ENCODE data around the gene VWA3A. TPM values are rescaled to one million over a fixed set of nuclear protein-coding genes. Genes with fewer than 3 reads are reported as not detected.

VWA3A gene
- total RNA-seq, 1 experiment from 2014 or later, result not detected

DNA sequence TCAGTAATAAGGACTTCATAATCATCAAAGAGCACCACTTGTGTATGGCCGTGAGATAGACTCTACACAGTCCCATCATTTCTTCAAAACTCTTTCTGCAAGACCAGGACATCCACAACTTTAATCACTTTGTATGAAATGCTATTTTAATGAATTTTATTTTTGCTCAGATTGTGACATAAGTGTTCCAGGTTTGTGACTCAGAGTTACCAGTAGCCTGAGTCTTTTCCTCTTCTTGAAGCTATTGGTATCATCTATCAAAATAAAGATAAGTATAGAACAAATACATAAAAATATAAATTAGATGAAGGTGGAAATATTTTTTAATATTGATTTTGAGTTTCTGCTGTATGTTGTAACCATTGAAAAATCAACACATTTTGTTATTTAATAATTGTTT is 16.6 kb upstream of the VWA3A start:
- H3K27ac ChIP-seq (ENCODE audit: low read length), result no peak overlapping the region
- H3K4me3 ChIP-seq (ENCODE audit: low read length), result no peak overlapping the region
- H3K79me2 ChIP-seq (ENCODE audit: low read length), result peaks cover 38% of the 10 kb centered on the region
- intact Hi-C loops (cut with micrococcal nuclease), result loop anchor here (2.0 to 5.0 kb wide), 4 partner anchors 33 to 123 kb away; partner anchors contain the start of gene UQCRC2
- POLR2A ChIA-PET (ENCODE audit: unreplicated experiment), result no interaction called here
- H3K36me3 ChIP-seq (ENCODE audit: low read depth, low read length), result peaks cover 19% of the 10 kb centered on the region
- H3K4me2 ChIP-seq (ENCODE audit: low read length), result no peak overlapping the region
- H2AFZ ChIP-seq (ENCODE audit: low read length), result no peak overlapping the region
- no peaks in the 10 kb centered on the region for H3K9me2 ChIP-seq (replicated peaks; ENCODE audit: low read length)
- no TSS peak for BruUV-seq (replicated peaks)
- ATAC-seq (no peak), DNase-seq (no peak)
- H3K9me3 ChIP-seq (ENCODE audit: low read length), result no peaks in the 10 kb centered on the region
- no peak overlapping the region for H3K9ac ChIP-seq (ENCODE audit: low read length)
- no peaks in the 10 kb centered on the region for H3K27me3 ChIP-seq (ENCODE audit: low read length)
- peaks cover 18% of the 10 kb centered on the region for H3K4me1 ChIP-seq (ENCODE audit: insufficient read depth, low read length)
- no peaks in the 10 kb centered on the region for H3F3A ChIP-seq (ENCODE audit: low read length, unreplicated experiment)
- no peaks in the 10 kb centered on the region for H4K20me1 ChIP-seq (ENCODE audit: low read length)
- TF ChIP-seq EZH2 (IDR thresholded peaks at IDR 0.05; ENCODE audit: low read length, unreplicated experiment), result no peak
- CTCF ChIA-PET, result no interaction called here

GRCh38 chr16:22077700-22078313 is 14.5 kb upstream of the VWA3A start:
- Histone ChIP-seq H3K79me2 (ENCODE audit: low read length) (peaks cover 23% of the 10 kb centered on the region), H3K4me2 (ENCODE audit: low read length) (no peak overlapping the region), H2AFZ (ENCODE audit: low read length) (no peak overlapping the region), H4K20me1 (ENCODE audit: low read length) (no peaks in the 10 kb centered on the region), H3K27me3 (ENCODE audit: low read length) (no peaks in the 10 kb centered on the region), H3K4me3 (ENCODE audit: low read length) (no peak overlapping the region), H3K9me3 (ENCODE audit: low read length) (no peaks in the 10 kb centered on the region), H3K36me3 (ENCODE audit: low read depth, low read length) (peaks cover 19% of the 10 kb centered on the region), H3F3A (ENCODE audit: low read length, unreplicated experiment) (no peaks in the 10 kb centered on the region), H3K4me1 (ENCODE audit: insufficient read depth, low read length) (peaks cover 18% of the 10 kb centered on the region), H3K9me2 (replicated peaks; ENCODE audit: low read length) (no peaks in the 10 kb centered on the region), H3K27ac (ENCODE audit: low read length) (no peak overlapping the region), H3K9ac (ENCODE audit: low read length) (no peak overlapping the region)
- no TSS peak for BruUV-seq (replicated peaks)
- intact Hi-C loops (cut with micrococcal nuclease), result loop anchor here (1.0 to 5.0 kb wide), 5 partner anchors 36 to 126 kb away; partner anchors contain the start of genes PDZD9 and UQCRC2
- CTCF ChIA-PET, result interaction anchor here (0.6 to 1.6 kb wide), 14 partner anchors 12 to 356 kb away, joined by 3 to 32 read pairs (median 4); partner anchors contain the start of gene PDZD9
- TF ChIP-seq CTCF (conservative IDR thresholded peaks at IDR 0.05; ENCODE audit: low read depth, low read length), result peak; percentile 84
- no peak for TF ChIP-seq EZH2 (IDR thresholded peaks at IDR 0.05; ENCODE audit: low read length, unreplicated experiment)
- POLR2A ChIA-PET (ENCODE audit: unreplicated experiment), result interaction anchor here (0.6 kb wide), 3 partner anchors 11 to 354 kb away, joined by 5 to 8 read pairs (median 5); no protein-coding TSS in a partner anchor
- ATAC-seq, result peak; percentile 58
- DNase-seq, result peak; percentile 66

DNA sequence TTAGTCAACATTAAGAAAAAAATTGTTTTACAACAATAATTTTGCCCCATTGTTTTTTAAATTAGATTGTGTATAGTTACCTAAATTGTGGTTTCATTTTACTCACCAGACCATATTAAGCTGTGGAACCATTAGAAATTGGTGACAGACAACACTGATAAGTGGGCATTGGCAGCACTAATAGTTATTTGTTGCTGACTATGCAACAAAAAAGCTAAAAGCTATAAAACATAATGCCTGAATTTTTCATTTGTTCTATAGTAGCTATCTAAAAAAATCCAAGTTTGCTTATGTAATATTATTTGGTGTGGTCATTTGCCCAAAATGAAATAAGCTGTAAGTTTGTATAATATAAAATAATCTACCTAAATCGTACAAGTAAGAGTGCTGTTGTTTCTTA is 13.7 kb upstream of the VWA3A start:
- TF ChIP-seq EZH2 (IDR thresholded peaks at IDR 0.05; ENCODE audit: low read length, unreplicated experiment) (no peak), EZH2phosphoT487 (IDR thresholded peaks at IDR 0.05; ENCODE audit: borderline replicate concordance, low read length) (no peak), CTCF (conservative IDR thresholded peaks at IDR 0.05; ENCODE audit: low read depth, low read length) (no peak)
- ATAC-seq (no peak), DNase-seq (no peak)
- Histone ChIP-seq H3K4me3 (ENCODE audit: low read length) (no peak overlapping the region), H3K27me3 (ENCODE audit: low read length) (no peaks in the 10 kb centered on the region), H3K9me2 (replicated peaks; ENCODE audit: low read length) (no peaks in the 10 kb centered on the region), H4K20me1 (ENCODE audit: low read length) (no peaks in the 10 kb centered on the region), H3K9me3 (ENCODE audit: low read length) (no peaks in the 10 kb centered on the region), H3F3A (ENCODE audit: low read length, unreplicated experiment) (no peaks in the 10 kb centered on the region), H2AFZ (ENCODE audit: low read length) (no peak overlapping the region), H3K79me2 (ENCODE audit: low read length) (peaks cover 14% of the 10 kb centered on the region), H3K36me3 (ENCODE audit: low read depth, low read length) (peaks cover 19% of the 10 kb centered on the region), H3K4me2 (ENCODE audit: low read length) (no peak overlapping the region), H3K9ac (ENCODE audit: low read length) (no peak overlapping the region), H3K27ac (ENCODE audit: low read length) (no peak overlapping the region), H3K4me1 (ENCODE audit: insufficient read depth, low read length) (peaks cover 15% of the 10 kb centered on the region)
- ChIA-PET POLR2A (ENCODE audit: unreplicated experiment) (no interaction called here), CTCF (interaction anchor here (1.6 kb wide), 1 partner anchor 78 kb away, joined by 32 read pairs; the partner anchor contains the start of gene PDZD9)
- BruUV-seq (replicated peaks), result no TSS peak
- intact Hi-C loops (cut with micrococcal nuclease), result loop anchor here (5.0 kb wide), 3 partner anchors 36 to 126 kb away; partner anchors contain the start of gene UQCRC2
